ENCODE measurements around the gene CTSE. TPM values are rescaled to one million over a fixed set of nuclear protein-coding genes. Genes with fewer than 3 reads are reported as not detected.
"Not testable (repeated sequence)": the region's sequence is repeated elsewhere in the genome, so short reads cannot be mapped to it uniquely, and the experiment has no call there.

CTSE gene
- 0.22 TPM in 1 of 2 replicates, not detected in the other for total RNA-seq

- H3K4me3 ChIP-seq (ENCODE audit: low read depth, low read length): no peak within 1 kb of the TSS
- DNase-seq (ENCODE audit: low read depth): no peak
- no peak for TF ChIP-seq CTCF (conservative IDR thresholded peaks at IDR 0.05; ENCODE audit: low read depth, low read length)
These were observed at the start of gene CTSE for GRCh38 chr1:206023695-206024094. Gene CTSE, minus strand, starts transcription at chr1:206023895. Its CDS starts 104 bp downstream, at chr1:206023791.

- no peak overlapping the region for H3K4me3 ChIP-seq (ENCODE audit: low read depth, low read length)
- no peak for TF ChIP-seq CTCF (conservative IDR thresholded peaks at IDR 0.05; ENCODE audit: low read depth, low read length)
- no peak for DNase-seq (ENCODE audit: low read depth)
These were observed 47.1 kb upstream of the CTSE start for GRCh38 chr1:206070627-206071304.

- no peak for DNase-seq (ENCODE audit: low read depth)
- no peak for TF ChIP-seq CTCF (conservative IDR thresholded peaks at IDR 0.05; ENCODE audit: low read depth, low read length)
- no peak overlapping the region for H3K4me3 ChIP-seq (ENCODE audit: low read depth, low read length)
These were observed 44.6 kb upstream of the CTSE start for GRCh38 chr1:206068314-206068713.

GRCh38 chr1:206067486-206068227 lies 44.0 kb upstream of the CTSE start:
- H3K4me3 ChIP-seq (ENCODE audit: low read depth, low read length): no peak overlapping the region
- TF ChIP-seq CTCF (conservative IDR thresholded peaks at IDR 0.05; ENCODE audit: low read depth, low read length): no peak
- no peak for DNase-seq (ENCODE audit: low read depth)

GRCh38 chr1:206066479-206067171 lies 42.9 kb upstream of the CTSE start:
- no peak overlapping the region for H3K4me3 ChIP-seq (ENCODE audit: low read depth, low read length)
- no peak for DNase-seq (ENCODE audit: low read depth)
- TF ChIP-seq CTCF (conservative IDR thresholded peaks at IDR 0.05; ENCODE audit: low read depth, low read length): no peak

- no peak for TF ChIP-seq CTCF (conservative IDR thresholded peaks at IDR 0.05; ENCODE audit: low read depth, low read length)
- H3K4me3 ChIP-seq (ENCODE audit: low read depth, low read length): no peak overlapping the region
- no peak for DNase-seq (ENCODE audit: low read depth)
These were observed 42.0 kb upstream of the CTSE start for GRCh38 chr1:206065547-206066145.

GRCh38 chr1:206064501-206064900 lies 40.8 kb upstream of the CTSE start:
- DNase-seq (ENCODE audit: low read depth); H3K4me3 ChIP-seq (ENCODE audit: low read depth, low read length): not testable (repeated sequence)

- not testable (repeated sequence) for H3K4me3 ChIP-seq (ENCODE audit: low read depth, low read length); DNase-seq (ENCODE audit: low read depth)
These were observed 40.3 kb upstream of the CTSE start for GRCh38 chr1:206064001-206064400.

Measured in epithelial cell of proximal tubule (primary cell).